Fibroblast of lung (primary cell): Measurements from ENCODE around the gene MAGEH1.
"Not testable (repeated sequence)": the region's sequence is repeated elsewhere in the genome, so short reads cannot be mapped to it uniquely, and the experiment has no call there.

ENCODE experiments used
- EZH2 ChIP-seq: IDR thresholded peaks from 2 replicates; pipeline ENCODE4 v1.5.1; 2012; ENCODE audit warnings: low read length, control low read depth, mild to moderate bottlenecking; ENCODE audit errors: missing control alignments
- TF ChIP-seq, protein P1 (sequence below), 2 donors: IDR thresholded peaks in 1 of 2; conservative IDR thresholded peaks in 1 of 2; 1 replicate in 1 of 2; 2 replicates in 1 of 2; pipeline ENCODE4 v1.5.1; 2011 to 2012; ENCODE audit warnings: low read length in 2 of 2, control low read depth in 1 of 2, inconsistent platforms in 1 of 2, low read depth in 1 of 2, mild to moderate bottlenecking in 1 of 2

DNA sequence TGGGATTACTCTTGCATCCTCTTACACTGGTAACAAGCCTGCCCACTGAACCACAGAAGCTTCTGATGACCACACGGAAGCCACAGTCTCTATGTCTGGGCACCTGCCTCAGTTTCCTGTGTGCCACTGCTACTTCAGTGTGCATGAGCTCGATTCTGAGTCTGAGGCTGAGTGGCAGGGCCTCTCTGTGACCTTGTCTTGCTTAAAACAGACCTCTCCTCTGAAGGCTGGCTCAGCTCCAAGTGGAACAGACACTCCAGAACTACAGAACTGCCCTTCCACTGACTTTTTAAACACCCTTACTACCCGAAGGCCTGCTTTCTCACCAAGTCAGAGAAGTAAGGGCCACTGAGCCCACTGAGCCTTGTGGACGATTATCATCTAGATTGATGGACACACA lies 8.0 kb downstream of the MAGEH1 start:
- TF ChIP-seq, protein P1, sequence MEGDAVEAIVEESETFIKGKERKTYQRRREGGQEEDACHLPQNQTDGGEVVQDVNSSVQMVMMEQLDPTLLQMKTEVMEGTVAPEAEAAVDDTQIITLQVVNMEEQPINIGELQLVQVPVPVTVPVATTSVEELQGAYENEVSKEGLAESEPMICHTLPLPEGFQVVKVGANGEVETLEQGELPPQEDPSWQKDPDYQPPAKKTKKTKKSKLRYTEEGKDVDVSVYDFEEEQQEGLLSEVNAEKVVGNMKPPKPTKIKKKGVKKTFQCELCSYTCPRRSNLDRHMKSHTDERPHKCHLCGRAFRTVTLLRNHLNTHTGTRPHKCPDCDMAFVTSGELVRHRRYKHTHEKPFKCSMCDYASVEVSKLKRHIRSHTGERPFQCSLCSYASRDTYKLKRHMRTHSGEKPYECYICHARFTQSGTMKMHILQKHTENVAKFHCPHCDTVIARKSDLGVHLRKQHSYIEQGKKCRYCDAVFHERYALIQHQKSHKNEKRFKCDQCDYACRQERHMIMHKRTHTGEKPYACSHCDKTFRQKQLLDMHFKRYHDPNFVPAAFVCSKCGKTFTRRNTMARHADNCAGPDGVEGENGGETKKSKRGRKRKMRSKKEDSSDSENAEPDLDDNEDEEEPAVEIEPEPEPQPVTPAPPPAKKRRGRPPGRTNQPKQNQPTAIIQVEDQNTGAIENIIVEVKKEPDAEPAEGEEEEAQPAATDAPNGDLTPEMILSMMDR (conservative IDR thresholded peaks at IDR 0.05 in 1 of 2, IDR thresholded peaks at IDR 0.05 in 1 of 2; ENCODE audit: low read depth in 1 of 2, low read length in 2 of 2) = not testable (repeated sequence)
- TF ChIP-seq EZH2 = not testable (repeated sequence)
